AG09319 (cell line): Measurements from ENCODE around the gene FMNL2.

Experiments
- DNase-seq: peaks from one replicate; pipeline ENCODE4 v3.0.0-alpha.2; 2010; ENCODE audit warnings: low read depth; ENCODE audit errors: extremely low read depth
- TF ChIP-seq, protein P1 (sequence below): IDR thresholded peaks from 2 replicates; pipeline ENCODE4 v1.5.1; 2011; ENCODE audit warnings: low read depth, mild to moderate bottlenecking, inconsistent platforms, low read length, moderate library complexity

The FMNL2 gene

DNA sequence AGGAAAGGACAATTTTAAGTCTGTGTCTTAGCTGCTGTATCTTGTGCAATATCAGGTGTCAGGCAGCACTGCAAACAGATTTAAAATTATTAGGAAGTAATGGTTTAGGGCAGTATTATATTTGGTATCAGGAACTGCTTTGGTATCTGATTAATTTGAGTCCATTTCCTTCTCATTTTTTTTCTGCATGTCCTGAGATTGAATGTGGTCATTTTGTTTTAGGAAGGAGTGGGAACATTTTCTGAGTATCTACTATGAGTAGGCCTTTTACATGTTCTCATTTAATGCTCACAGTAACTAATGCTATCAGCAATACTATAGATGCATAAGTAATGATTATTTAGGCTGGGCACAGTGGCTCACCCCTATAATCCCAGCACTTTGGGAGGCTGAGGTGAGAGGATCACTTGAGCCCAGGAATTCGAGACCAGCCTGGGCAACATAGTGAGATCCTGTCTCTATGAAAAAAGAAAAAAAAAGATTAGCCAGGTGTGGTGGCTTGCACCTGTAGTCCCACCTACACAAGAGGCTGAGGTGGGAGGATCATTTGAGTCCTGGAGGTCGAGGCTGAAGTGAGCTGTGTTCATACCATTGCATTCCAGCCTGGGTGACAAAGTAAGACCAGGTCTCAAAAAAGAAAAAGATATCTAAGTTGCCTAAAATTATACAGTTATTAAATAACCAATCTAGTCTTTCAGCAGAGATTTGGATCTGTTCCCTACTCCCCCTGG is 4.7 kb downstream of the FMNL2 start:
- no peak for DNase-seq
- TF ChIP-seq, protein P1, sequence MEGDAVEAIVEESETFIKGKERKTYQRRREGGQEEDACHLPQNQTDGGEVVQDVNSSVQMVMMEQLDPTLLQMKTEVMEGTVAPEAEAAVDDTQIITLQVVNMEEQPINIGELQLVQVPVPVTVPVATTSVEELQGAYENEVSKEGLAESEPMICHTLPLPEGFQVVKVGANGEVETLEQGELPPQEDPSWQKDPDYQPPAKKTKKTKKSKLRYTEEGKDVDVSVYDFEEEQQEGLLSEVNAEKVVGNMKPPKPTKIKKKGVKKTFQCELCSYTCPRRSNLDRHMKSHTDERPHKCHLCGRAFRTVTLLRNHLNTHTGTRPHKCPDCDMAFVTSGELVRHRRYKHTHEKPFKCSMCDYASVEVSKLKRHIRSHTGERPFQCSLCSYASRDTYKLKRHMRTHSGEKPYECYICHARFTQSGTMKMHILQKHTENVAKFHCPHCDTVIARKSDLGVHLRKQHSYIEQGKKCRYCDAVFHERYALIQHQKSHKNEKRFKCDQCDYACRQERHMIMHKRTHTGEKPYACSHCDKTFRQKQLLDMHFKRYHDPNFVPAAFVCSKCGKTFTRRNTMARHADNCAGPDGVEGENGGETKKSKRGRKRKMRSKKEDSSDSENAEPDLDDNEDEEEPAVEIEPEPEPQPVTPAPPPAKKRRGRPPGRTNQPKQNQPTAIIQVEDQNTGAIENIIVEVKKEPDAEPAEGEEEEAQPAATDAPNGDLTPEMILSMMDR = no peak

DNA sequence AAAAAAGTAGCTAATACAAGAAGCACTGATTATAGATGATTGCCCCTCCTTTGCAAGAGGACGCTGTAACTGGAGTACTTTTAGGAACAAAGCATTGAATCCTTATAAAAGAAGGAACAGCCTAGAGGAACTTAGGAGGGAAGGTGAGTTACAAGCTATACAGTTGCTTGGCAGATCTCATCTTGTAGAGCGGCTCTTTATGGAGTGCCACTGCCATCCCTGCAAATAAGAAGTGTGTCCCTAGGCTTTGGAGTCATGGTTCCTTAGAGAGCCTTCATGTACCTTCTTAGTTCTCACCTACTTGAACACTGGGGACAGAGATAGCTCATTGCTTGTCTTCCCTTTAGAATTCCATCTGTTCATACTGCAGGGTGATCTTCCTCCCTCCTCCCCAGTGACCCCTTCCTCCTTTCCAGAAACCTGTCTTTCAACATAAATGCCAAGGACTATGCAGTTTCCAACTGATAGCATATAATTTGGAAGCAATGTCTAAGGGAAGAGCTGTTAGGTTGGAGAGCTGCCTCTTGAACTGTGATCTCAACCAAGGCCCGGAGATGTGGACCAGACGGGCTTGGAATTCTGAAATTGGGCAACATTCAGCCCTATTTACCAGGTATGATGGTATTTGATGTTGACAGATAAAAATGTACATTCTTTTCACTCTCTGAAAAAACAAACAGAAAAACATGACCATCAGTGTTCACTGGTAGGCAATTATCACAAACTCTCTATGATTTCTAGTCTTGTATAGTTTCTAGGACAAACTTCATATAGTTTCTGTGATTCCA is 7.5 kb downstream of the FMNL2 start:
- TF ChIP-seq, protein P1 = no peak
- no peak for DNase-seq

DNA sequence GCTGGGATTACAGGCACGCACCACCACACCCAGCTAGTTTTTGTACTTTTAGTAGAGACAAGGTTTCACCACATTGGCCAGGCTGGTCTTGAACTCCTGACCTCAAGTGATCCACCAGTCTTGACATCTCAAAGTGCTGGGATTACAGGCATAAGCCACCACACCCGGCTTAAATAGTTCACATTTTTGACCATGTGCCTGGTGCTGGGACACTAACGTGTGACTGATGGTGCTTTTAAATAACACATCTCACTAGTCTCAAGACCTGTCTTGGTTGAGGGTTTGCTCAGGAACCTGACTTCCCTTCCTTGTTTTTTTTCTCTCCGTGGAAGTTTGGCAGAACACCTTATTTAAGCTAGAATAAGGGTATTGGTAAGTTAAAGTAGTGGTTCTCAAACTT is 8.5 kb downstream of the FMNL2 start:
- no peak for DNase-seq
- TF ChIP-seq, protein P1 = no peak

DNA sequence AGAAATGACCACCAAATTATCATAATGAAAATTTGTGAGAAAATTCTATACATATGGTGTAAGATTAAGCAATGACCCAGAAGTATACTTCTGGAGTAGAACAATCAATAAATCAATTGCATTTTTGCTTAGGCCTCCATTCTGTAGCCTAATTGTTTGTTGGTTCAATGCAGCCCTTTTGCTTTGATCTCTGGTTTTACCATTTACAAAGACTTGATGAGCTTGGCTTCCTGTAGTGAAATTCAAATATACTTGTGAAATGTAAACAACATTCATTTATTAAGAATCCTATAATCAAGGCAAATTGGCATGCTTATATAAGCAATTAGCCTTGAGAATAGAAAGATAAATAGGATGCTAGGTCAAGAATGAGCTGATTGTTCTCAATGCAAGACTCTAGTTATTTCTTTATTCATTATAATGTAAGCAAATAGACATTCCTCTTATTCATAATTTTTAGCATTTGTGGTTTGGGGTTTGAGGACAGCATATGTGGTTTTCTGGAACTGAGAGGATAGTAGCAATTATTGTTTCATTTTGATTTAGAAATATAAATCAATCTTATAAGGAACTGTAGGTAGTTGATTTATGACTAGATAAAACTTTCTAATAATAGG is 9.7 kb downstream of the FMNL2 start:
- DNase-seq = no peak
- TF ChIP-seq, protein P1 = no peak

DNA sequence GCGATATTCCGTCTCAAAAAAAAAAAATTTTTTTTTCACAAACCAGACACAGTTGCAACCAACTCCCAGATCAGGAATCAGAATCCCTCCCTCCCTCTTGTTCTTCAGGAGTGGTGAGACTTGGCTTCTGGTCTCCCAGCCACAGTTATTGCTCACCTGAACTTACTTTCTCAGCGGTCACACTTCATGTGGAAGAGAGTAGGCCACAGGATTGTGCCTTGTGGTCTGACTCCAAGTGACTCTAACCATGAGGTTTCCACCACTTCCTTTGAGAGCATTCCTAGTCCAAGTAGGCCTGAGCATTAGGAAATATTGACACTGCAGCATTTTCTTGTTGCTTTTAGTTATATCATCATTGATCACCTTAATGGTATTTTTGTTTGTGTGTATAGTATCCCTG is 12.1 kb downstream of the FMNL2 start:
- TF ChIP-seq, protein P1 = no peak

DNA sequence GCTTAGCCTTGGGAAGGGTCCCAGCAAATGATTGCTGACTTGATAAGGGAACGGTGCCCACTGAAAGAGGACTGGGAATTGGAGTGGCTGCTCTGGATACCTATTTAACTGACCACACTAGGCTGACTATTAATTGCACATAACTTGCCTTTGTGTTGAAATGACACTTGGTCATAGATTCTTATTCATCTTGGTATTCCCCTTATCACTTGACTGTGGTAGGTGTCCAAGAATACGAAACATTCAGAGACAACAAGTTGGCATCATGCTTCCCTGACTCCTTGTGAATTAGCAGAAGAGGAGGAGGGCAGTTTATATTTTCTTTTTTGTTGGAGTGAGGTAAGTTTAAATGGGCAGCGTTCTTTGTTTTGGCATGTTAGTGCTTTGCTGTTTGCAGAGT is 13.4 kb downstream of the FMNL2 start:
- no peak for DNase-seq
- TF ChIP-seq, protein P1 = no peak

More for the DNA sequence above, 12.1 kb downstream of the FMNL2 start:
- DNase-seq = no peak

DNA sequence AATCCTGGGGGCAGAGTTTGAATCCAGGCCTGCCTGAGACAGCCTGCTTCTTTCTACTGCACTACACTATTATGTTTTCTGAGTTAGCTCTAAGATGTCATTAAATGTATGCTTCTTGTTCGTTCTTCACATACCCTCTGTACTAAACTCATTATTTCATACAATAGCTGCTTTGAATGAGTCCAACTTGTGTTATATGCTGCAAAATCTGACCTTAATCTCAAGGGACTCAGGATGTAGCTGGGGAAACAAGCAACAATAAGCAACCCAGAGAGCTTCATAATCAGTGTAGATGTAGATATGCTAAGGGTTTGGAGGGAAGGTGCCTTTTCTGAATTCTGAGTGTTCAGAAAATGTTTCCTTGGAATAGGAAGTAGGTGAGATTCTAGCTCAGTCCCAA is 14.4 kb downstream of the FMNL2 start:
- DNase-seq = no peak
- TF ChIP-seq, protein P1 = no peak
